Spleen (tissue), 7 donors: Measurements from ENCODE around the gene XPNPEP1.

ENCODE experiments used
- CTCF ChIP-seq, 11 experiments: fragments of 200-600 bp in 7 of 11; fragments of 450-650 bp in 4 of 11; sonication (generic) in 4 of 11; IDR thresholded peaks in 8 of 11; conservative IDR thresholded peaks in 3 of 11; 1 replicate in 7 of 11; 2 replicates in 4 of 11; pipeline versions ENCODE4 v1.4.0 to v1.8.0; 2016 to 2021; ENCODE audit warnings: antibody characterized with exemption in 11 of 11, inconsistent platforms in 4 of 11, mild to moderate bottlenecking in 1 of 11
- POLR2A ChIP-seq, 3 donors: fragments of 450-650 bp; IDR thresholded peaks; one replicate each; pipeline ENCODE4 v1.5.1; 2017; ENCODE audit warnings: antibody characterized with exemption in 3 of 3, mild to moderate bottlenecking in 1 of 3
- POLR2AphosphoS5 ChIP-seq, 3 donors: sonication (generic); formaldehyde crosslinking; IDR thresholded peaks; one replicate each; pipeline ENCODE4 v1.5.1; 2017; ENCODE audit warnings: antibody characterized with exemption in 3 of 3
- donor health status: DM: no; HTN: no; CAD: no; lungs with moderate emphysema.
- donor health status: DM: no; HTN: no; CAD: no.
- donor health status: DM: no; HTN: no; CAD: no.

- no peak for TF ChIP-seq CTCF (IDR thresholded peaks at IDR 0.05 in 8 of 11, conservative IDR thresholded peaks at IDR 0.05 in 3 of 11)
- TF ChIP-seq POLR2AphosphoS5 (IDR thresholded peaks at IDR 0.05) = no peak
- TF ChIP-seq POLR2A (IDR thresholded peaks at IDR 0.05) = no peak
These were observed 9.1 kb upstream of the XPNPEP1 start for GRCh38 chr10:109932391-109932790.
